Aorta (tissue), 5 donors: ENCODE measurements around the gene CAMKMT. TPM values are rescaled to one million over a fixed set of nuclear protein-coding genes. Genes with fewer than 3 reads are reported as not detected.

Source experiments
- ATAC-seq: fragments of 200-7000 bp; cut with Tn5 transposase; one replicate; pipeline ENCODE4 v1.9.1; 2022; ENCODE audit warnings: moderate library complexity; ENCODE audit not compliant: low FRiP score
- DNase-seq, 2 donors: peaks; one replicate each; pipeline ENCODE4 v3.0.0-alpha.2; 2020
- H3K27ac ChIP-seq, 2 donors: one replicate each; pipeline ENCODE4 v1.5.1; 2013; ENCODE audit warnings: low read length in 2 of 2, mild to moderate bottlenecking in 2 of 2, moderate library complexity in 2 of 2, control low read depth in 1 of 2, inconsistent platforms in 1 of 2, low read depth in 1 of 2
- H3K27me3 ChIP-seq, 2 donors: one replicate each; pipeline ENCODE4 v1.6.1; 2013; ENCODE audit warnings: control low read depth in 1 of 2, low read length in 1 of 2, mild to moderate bottlenecking in 1 of 2, moderate library complexity in 1 of 2; ENCODE audit not compliant: insufficient read depth in 2 of 2, control insufficient read depth in 1 of 2
- H3K36me3 ChIP-seq, 2 donors: one replicate each; pipeline ENCODE4 v1.6.1; 2013; ENCODE audit warnings: control low read depth in 1 of 2, low read length in 1 of 2, mild to moderate bottlenecking in 1 of 2; ENCODE audit not compliant: insufficient read depth in 2 of 2, control insufficient read depth in 1 of 2
- H3K4me1 ChIP-seq, 2 donors: one replicate each; pipeline ENCODE4 v1.6.1; 2013; ENCODE audit warnings: low read length in 2 of 2, control low read depth in 1 of 2, mild to moderate bottlenecking in 1 of 2, moderate library complexity in 1 of 2; ENCODE audit not compliant: insufficient read depth in 2 of 2, control insufficient read depth in 1 of 2
- H3K4me3 ChIP-seq, 2 donors: one replicate each; pipeline ENCODE4 v1.5.1; 2013; ENCODE audit warnings: low read length in 2 of 2, control low read depth in 1 of 2, mild to moderate bottlenecking in 1 of 2
- H3K9me3 ChIP-seq: one replicate; pipeline ENCODE4 v1.6.1; 2013; ENCODE audit warnings: mild to moderate bottlenecking, low read length; ENCODE audit not compliant: control insufficient read depth
- WGBS, 2 donors: extraction: QIAGEN DNeasy Blood & Tissue Kit; methylation state at CpG; one replicate each; pipeline ENCODE4 v1.1.7; 2013; 5-methylcytosine and 5-hydroxymethylcytosine counted together
- intact Hi-C, 2 donors: fragments of 100-400 bp; cut with DNase I; formaldehyde crosslinking; loops; one replicate each; pipeline versions ENCODE4 v1.14.2 to v1.15.0; 2022
- polyA plus RNA-seq, 2 donors: library from polyadenylated mRNA; stranded (reverse); fragments of 200-250 nt; gene quantifications; one replicate each; pipeline ENCODE4 v1.2.3, GENCODE V29; 2013
- total RNA-seq, 2 donors: library from RNA; stranded (reverse); fragmentation: NEBNext Ultra II Directional; extraction: Animal tissue kit (Norgen Biotek cat#: 25700); gene quantifications; one replicate each; pipeline ENCODE4 v1.2.1, GENCODE V29; 2021
- donor health status: healthy with polysubstance abuse.
- donor health status: Bipolar disorder and iron deficiency.
- donor health status: DM: no; HTN: no; CAD: no.
- donor health status: DM: no; HTN: no; CAD: no.
- donor health status: DM: yes; HTN: yes; CAD: no.

CAMKMT gene
- total and polyA plus RNA-seq, 4 donors = 3.1 to 15.2 (median 11.9) TPM

DNA sequence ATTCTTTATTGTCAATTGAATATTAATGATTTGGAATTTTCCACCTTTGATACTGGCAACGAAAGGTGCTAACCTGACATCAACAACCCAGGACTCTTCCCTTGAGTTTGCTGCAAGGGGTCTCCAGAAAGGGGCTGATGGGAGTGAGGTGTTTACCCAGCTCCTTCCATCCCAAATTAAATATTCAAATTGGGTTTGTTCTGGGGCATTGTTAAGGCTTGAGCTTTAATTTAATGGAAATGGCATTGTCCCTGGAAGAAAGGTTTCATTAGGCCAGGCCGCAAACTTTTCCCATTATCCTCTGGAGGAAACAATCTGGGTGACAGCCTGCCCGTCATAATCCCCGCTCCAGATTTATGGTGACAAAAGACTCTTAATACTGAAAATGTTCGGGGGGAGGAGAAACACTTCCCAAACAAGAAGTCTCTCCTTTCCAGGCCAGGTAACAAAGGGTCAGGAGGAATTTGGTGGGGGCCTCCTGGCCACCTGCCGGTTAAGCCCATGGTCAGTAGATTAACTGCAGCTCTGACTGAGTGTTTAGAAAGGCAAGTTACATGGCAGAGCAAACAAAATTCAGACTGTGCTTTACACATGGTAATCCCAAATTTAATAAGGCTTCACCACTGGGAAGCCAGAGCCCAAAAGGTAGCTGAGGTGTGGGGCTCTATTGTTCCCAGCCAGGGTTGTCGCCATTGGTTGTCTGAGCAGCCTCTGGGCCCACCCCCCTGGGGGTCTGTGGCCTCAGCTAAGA, 428.4 kb downstream of the CAMKMT start:
- Histone ChIP-seq H3K4me1 (no peaks in the 10 kb centered on the region), H3K4me3 (no peak overlapping the region), H3K36me3 (no peaks in the 10 kb centered on the region), H3K9me3 (no peaks in the 10 kb centered on the region), H3K27me3 (peaks cover 0 to 2% of the 10 kb centered on the region in 2 donors), H3K27ac (no peak overlapping the region)
- WGBS, 2 donors = 75 to 78% methylated on average over 7 of the region's 7 CpGs
- intact Hi-C loops = no loop called here
- DNase-seq (no peak), ATAC-seq (no peak)

- no peak overlapping the region for H3K27ac ChIP-seq
- ATAC-seq = no peak
- H3K4me1 ChIP-seq = no peaks in the 10 kb centered on the region
- H3K9me3 ChIP-seq = peaks cover 1% of the 10 kb centered on the region
- intact Hi-C loops = no loop called here
- no peak for DNase-seq
- no peak overlapping the region for H3K4me3 ChIP-seq
- no peaks in the 10 kb centered on the region for H3K36me3 ChIP-seq
- H3K27me3 ChIP-seq = peaks cover 0 to 2% of the 10 kb centered on the region in 2 donors
Measured at GRCh38 chr2:44793322-44793870, 431.6 kb downstream of the CAMKMT start.

DNA sequence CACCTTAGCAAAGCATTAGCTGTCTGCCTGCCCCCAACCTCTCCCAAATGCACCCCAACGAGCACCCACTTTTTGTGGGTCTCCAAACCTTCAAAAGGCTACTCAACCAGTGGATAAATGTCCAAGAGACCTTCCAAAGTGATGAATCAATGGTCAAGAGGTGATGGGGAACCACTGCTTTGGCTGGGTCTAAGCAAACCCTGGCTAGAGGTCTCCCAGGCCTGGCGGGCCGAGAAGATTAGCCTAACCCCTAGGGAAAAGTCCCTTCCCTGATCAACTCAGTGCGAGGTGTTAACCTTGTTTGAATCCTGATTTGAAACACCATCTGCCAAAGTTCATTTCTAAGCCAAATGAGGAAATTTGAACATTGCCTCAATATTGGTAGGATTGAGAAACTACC, 435.0 kb downstream of the CAMKMT start:
- ATAC-seq = no peak
- H3K4me3 ChIP-seq = no peak overlapping the region
- DNase-seq = no peak
- intact Hi-C loops = no loop called here
- 65 to 73% methylated on average over 4 of the region's 4 CpGs for WGBS, 2 donors
- H3K27ac ChIP-seq = no peak overlapping the region
- peaks cover 0 to 2% of the 10 kb centered on the region in 2 donors for H3K27me3 ChIP-seq
- no peaks in the 10 kb centered on the region for H3K36me3 ChIP-seq
- H3K9me3 ChIP-seq = peaks cover 1% of the 10 kb centered on the region
- no peaks in the 10 kb centered on the region for H3K4me1 ChIP-seq

- 71 to 74% methylated on average over 6 of the region's 6 CpGs for WGBS, 2 donors
- peak; percentile 29 for ATAC-seq
- H3K27me3 ChIP-seq = no peaks in the 10 kb centered on the region
Measured at GRCh38 chr2:44798139-44798659, 436.5 kb downstream of the CAMKMT start.

GRCh38 chr2:44799105-44799504, 437.4 kb downstream of the CAMKMT start:
- 90% methylated on average over 3 of the region's 3 CpGs for WGBS, 2 donors
- no peak overlapping the region for H3K27ac ChIP-seq
- no peak overlapping the region for H3K4me3 ChIP-seq
- H3K27me3 ChIP-seq = no peaks in the 10 kb centered on the region
- H3K4me1 ChIP-seq = no peaks in the 10 kb centered on the region
- no peaks in the 10 kb centered on the region for H3K36me3 ChIP-seq
- peaks cover 1% of the 10 kb centered on the region for H3K9me3 ChIP-seq
- intact Hi-C loops = no loop called here
- no peak for ATAC-seq
- DNase-seq = no peak

More at GRCh38 chr2:44798139-44798659, 436.5 kb downstream of the CAMKMT start:
- intact Hi-C loops = no loop called here
- H3K4me3 ChIP-seq = no peak overlapping the region
- DNase-seq = no peak
- H3K27ac ChIP-seq = no peak overlapping the region
- no peaks in the 10 kb centered on the region for H3K4me1 ChIP-seq
- no peaks in the 10 kb centered on the region for H3K36me3 ChIP-seq
- peaks cover 1% of the 10 kb centered on the region for H3K9me3 ChIP-seq

GRCh38 chr2:44799754-44800153, 438.0 kb downstream of the CAMKMT start:
- no peak overlapping the region for H3K4me3 ChIP-seq
- intact Hi-C loops = no loop called here
- no peak for DNase-seq
- H3K4me1 ChIP-seq = no peaks in the 10 kb centered on the region
- 83 to 90% methylated on average over 2 of the region's 2 CpGs for whole genome bisulfite sequencing, 2 donors
- H3K9me3 ChIP-seq = peaks cover 1% of the 10 kb centered on the region
- H3K27ac ChIP-seq = no peak overlapping the region
- no peaks in the 10 kb centered on the region for H3K36me3 ChIP-seq
- H3K27me3 ChIP-seq = no peaks in the 10 kb centered on the region
- no peak for ATAC-seq

DNA sequence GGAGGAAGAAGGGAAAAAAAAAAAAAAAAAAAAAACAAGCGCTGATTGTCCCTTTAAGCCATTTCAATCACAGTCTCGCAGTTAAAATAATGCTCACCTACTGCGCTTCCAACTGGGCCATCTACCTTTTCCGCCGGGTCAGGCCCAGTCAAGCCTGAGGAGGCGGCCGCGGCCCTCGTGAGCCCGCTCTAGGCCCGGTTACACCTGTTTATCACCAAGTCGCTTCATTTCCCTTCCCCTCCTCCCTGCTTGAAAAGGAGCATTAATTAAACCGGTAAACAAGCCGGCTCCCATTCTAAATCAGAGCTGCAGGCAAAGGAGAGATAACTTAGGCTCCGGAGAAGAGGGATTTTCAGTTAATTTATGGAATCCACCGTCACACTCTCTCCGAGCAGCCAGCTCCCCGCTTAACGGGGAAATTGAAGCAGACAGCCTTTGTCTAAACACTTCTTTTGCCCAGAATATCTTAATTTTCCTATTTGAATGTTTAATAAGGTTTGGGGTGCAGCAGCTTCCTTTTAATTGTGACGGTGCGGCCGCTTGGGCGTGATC, 439.6 kb downstream of the CAMKMT start:
- no peaks in the 10 kb centered on the region for H3K36me3 ChIP-seq
- DNase-seq (no peak), ATAC-seq (no peak)
- WGBS, 2 donors = 32 to 40% methylated on average over 22 to 23 of the region's 23 CpGs
- intact Hi-C loops = no loop called here
- no peaks in the 10 kb centered on the region for H3K27me3 ChIP-seq
- H3K27ac ChIP-seq = no peak overlapping the region
- no peak overlapping the region for H3K4me3 ChIP-seq
- H3K4me1 ChIP-seq = no peaks in the 10 kb centered on the region
- no peaks in the 10 kb centered on the region for H3K9me3 ChIP-seq

DNA sequence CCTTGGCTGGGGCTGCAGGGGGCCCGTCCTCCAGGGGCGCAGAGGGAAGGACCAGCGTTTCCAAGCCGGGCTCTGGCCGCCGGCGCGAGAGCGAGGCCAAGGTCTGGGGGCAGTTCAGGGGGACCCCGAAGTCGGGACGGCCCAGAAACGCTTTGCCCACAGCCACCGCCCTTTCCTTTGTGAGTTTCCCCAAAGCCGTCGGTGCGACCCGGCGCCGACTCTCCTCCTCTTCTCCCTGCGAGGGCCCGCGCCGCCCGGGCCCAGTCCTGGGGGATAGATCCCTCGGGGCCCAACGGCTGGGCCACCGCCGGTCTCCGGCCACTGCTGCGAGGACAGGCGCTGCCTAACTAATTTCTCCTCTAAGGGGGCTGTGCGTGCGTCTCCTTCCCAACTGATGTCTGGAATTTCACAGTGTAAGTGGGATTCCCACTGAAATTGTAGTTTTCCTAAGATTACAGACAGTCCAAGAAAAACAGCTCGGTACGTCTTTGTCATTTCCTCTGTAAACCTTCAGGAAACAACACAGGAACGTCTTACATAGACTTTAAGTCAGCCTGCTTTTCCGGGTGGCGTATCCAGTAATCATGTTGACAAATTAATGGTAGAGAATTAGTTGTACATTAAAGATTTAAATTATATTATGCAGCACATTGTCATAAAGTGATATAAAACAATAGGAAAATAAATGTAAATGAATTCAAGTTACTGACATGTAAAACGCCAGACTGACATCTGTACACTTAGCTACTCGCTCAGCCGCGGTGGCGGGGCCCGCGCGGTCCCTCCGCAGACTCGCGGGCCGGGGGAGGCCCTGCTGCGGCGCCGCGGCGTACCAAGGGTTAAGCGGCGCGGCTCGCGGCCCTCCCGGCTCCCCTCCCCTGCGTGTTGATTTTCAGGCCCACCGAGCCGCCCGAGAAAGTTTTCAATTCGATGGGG, 440.4 kb downstream of the CAMKMT start:
- Histone ChIP-seq H3K4me3 (no peak overlapping the region), H3K27me3 (no peaks in the 10 kb centered on the region)
- intact Hi-C loops = no loop called here

More for the DNA sequence above, 440.4 kb downstream of the CAMKMT start:
- WGBS, 2 donors = 7 to 8% methylated on average over 61 to 67 of the region's 67 CpGs
- DNase-seq (no peak), ATAC-seq (no peak)
- H3K9me3 ChIP-seq = no peaks in the 10 kb centered on the region
- no peaks in the 10 kb centered on the region for H3K36me3 ChIP-seq
- no peaks in the 10 kb centered on the region for H3K4me1 ChIP-seq
- no peak overlapping the region for H3K27ac ChIP-seq
